Measurements from ENCODE around the gene VOPP1. TPM values are rescaled to one million over a fixed set of nuclear protein-coding genes. Genes with fewer than 3 reads are reported as not detected.

Gene VOPP1
- total RNA-seq, 1 donor from 2014 or later, result 23.7 TPM

- Histone ChIP-seq H3K4me3 (no peak overlapping the region), H3K27ac (replicated peaks) (no peak overlapping the region), H3K27me3 (ENCODE audit: low read depth) (no peaks in the 10 kb centered on the region), H3K9me3 (replicated peaks) (peaks cover 38% of the 10 kb centered on the region), H3K36me3 (no peaks in the 10 kb centered on the region), H3K4me1 (no peaks in the 10 kb centered on the region)
- intact Hi-C loops (cut with micrococcal nuclease), result no loop called here
- no peak for DNase-seq
- no peak for TF ChIP-seq CTCF (IDR thresholded peaks at IDR 0.05; ENCODE audit: borderline replicate concordance)
Observed at GRCh38 chr7:55458351-55458750, 114.0 kb downstream of the VOPP1 start.

GRCh38 chr7:55457801-55458200 lies 114.5 kb downstream of the VOPP1 start:
- Histone ChIP-seq H3K4me3 (no peak overlapping the region), H3K27ac (replicated peaks) (no peak overlapping the region), H3K9me3 (replicated peaks) (peaks cover 38% of the 10 kb centered on the region), H3K4me1 (no peaks in the 10 kb centered on the region), H3K36me3 (no peaks in the 10 kb centered on the region), H3K27me3 (ENCODE audit: low read depth) (no peaks in the 10 kb centered on the region)
- no peak for TF ChIP-seq CTCF (IDR thresholded peaks at IDR 0.05; ENCODE audit: borderline replicate concordance)
- intact Hi-C loops (cut with micrococcal nuclease), result no loop called here
- DNase-seq, result no peak

- intact Hi-C loops (cut with micrococcal nuclease), result no loop called here
- no peaks in the 10 kb centered on the region for H3K36me3 ChIP-seq
- no peak for TF ChIP-seq CTCF (IDR thresholded peaks at IDR 0.05; ENCODE audit: borderline replicate concordance)
Observed at GRCh38 chr7:55452971-55453370, 119.3 kb downstream of the VOPP1 start.

GRCh38 chr7:55449992-55450535 lies 122.2 kb downstream of the VOPP1 start:
- Histone ChIP-seq H3K36me3 (no peaks in the 10 kb centered on the region), H3K4me1 (peaks cover 5% of the 10 kb centered on the region), H3K27me3 (ENCODE audit: low read depth) (peaks cover 18% of the 10 kb centered on the region), H3K4me3 (no peak overlapping the region), H3K9me3 (replicated peaks) (no peaks in the 10 kb centered on the region), H3K27ac (replicated peaks) (no peak overlapping the region)
- no peak for TF ChIP-seq CTCF (IDR thresholded peaks at IDR 0.05; ENCODE audit: borderline replicate concordance)
- intact Hi-C loops (cut with micrococcal nuclease), result no loop called here
- no peak for DNase-seq

More at GRCh38 chr7:55452971-55453370, 119.3 kb downstream of the VOPP1 start:
- H3K27ac ChIP-seq (replicated peaks), result no peak overlapping the region
- H3K9me3 ChIP-seq (replicated peaks), result peaks cover 18% of the 10 kb centered on the region
- no peaks in the 10 kb centered on the region for H3K4me1 ChIP-seq
- no peak for DNase-seq
- H3K4me3 ChIP-seq, result no peak overlapping the region
- H3K27me3 ChIP-seq (ENCODE audit: low read depth), result peaks cover 18% of the 10 kb centered on the region

- H3K4me1 ChIP-seq, result peaks cover 5% of the 10 kb centered on the region
- intact Hi-C loops (cut with micrococcal nuclease), result no loop called here
Observed at GRCh38 chr7:55449205-55449991, 122.9 kb downstream of the VOPP1 start.

More at GRCh38 chr7:55449205-55449991, 122.9 kb downstream of the VOPP1 start:
- Histone ChIP-seq H3K27me3 (ENCODE audit: low read depth) (peaks cover 18% of the 10 kb centered on the region), H3K36me3 (no peaks in the 10 kb centered on the region), H3K27ac (replicated peaks) (no peak overlapping the region), H3K9me3 (replicated peaks) (no peaks in the 10 kb centered on the region), H3K4me3 (no peak overlapping the region)
- no peak for TF ChIP-seq CTCF (IDR thresholded peaks at IDR 0.05; ENCODE audit: borderline replicate concordance)
- no peak for DNase-seq

Data from left ventricle myocardium inferior (tissue), 1 donor.